Activated naive CD8-positive, alpha-beta T cell (primary cell): Measurements from ENCODE around the gene NECAB3.
A peak's percentile ranks its signal among the peaks of the same experiment; 100 is the strongest.
"Not testable (repeated sequence)": the region's sequence is repeated elsewhere in the genome, so short reads cannot be mapped to it uniquely, and the experiment has no call there.

Experiments
- H3K27ac Mint-ChIP-seq: one replicate; pipeline ENCODE4 v1.8.0; 2021; ENCODE audit warnings: mixed read lengths
- H3K27me3 Mint-ChIP-seq: one replicate; pipeline ENCODE4 v1.8.0; 2021; ENCODE audit warnings: mixed read lengths
- H3K36me3 Mint-ChIP-seq: one replicate; pipeline ENCODE4 v1.8.0; 2021; ENCODE audit warnings: mixed read lengths
- H3K4me1 Mint-ChIP-seq: one replicate; pipeline ENCODE4 v1.8.0; 2021; ENCODE audit warnings: low read depth, mixed read lengths
- H3K4me3 Mint-ChIP-seq: one replicate; pipeline ENCODE4 v1.8.0; 2021; ENCODE audit warnings: mild to moderate bottlenecking, mixed read lengths
- H3K9me3 Mint-ChIP-seq: one replicate; pipeline ENCODE4 v1.8.0; 2021; ENCODE audit warnings: low read depth, mixed read lengths

Gene NECAB3

GRCh38 chr20:33703498-33704137, 29.4 kb upstream of the NECAB3 start:
- Mint-ChIP-seq H3K36me3 (no peaks in the 10 kb centered on the region), H3K4me3 (no peak overlapping the region), H3K27ac (no peak overlapping the region), H3K27me3 (no peaks in the 10 kb centered on the region), H3K4me1 (no peaks in the 10 kb centered on the region), H3K9me3 (no peaks in the 10 kb centered on the region)

GRCh38 chr20:33702861-33703260, 28.6 kb upstream of the NECAB3 start:
- no peaks in the 10 kb centered on the region for H3K36me3 Mint-ChIP-seq
- H3K4me3 Mint-ChIP-seq: no peak overlapping the region
- H3K9me3 Mint-ChIP-seq: no peaks in the 10 kb centered on the region
- no peaks in the 10 kb centered on the region for H3K27me3 Mint-ChIP-seq
- H3K27ac Mint-ChIP-seq: no peak overlapping the region
- H3K4me1 Mint-ChIP-seq: no peaks in the 10 kb centered on the region

- no peak overlapping the region for H3K4me3 Mint-ChIP-seq
- no peaks in the 10 kb centered on the region for H3K36me3 Mint-ChIP-seq
- no peaks in the 10 kb centered on the region for H3K27me3 Mint-ChIP-seq
- no peaks in the 10 kb centered on the region for H3K4me1 Mint-ChIP-seq
- no peaks in the 10 kb centered on the region for H3K9me3 Mint-ChIP-seq
- H3K27ac Mint-ChIP-seq: no peak overlapping the region
Measured at GRCh38 chr20:33701629-33702450, 27.6 kb upstream of the NECAB3 start.

- H3K36me3 Mint-ChIP-seq, H3K9me3 Mint-ChIP-seq, H3K27me3 Mint-ChIP-seq, H3K4me3 Mint-ChIP-seq, H3K27ac Mint-ChIP-seq, H3K4me1 Mint-ChIP-seq: not testable (repeated sequence)
Measured at GRCh38 chr20:33700696-33701441, 26.6 kb upstream of the NECAB3 start.

- H3K9me3 Mint-ChIP-seq, H3K4me1 Mint-ChIP-seq, H3K27ac Mint-ChIP-seq, H3K27me3 Mint-ChIP-seq, H3K36me3 Mint-ChIP-seq, H3K4me3 Mint-ChIP-seq: not testable (repeated sequence)
Measured at GRCh38 chr20:33698966-33699365, 24.7 kb upstream of the NECAB3 start.

- no peaks in the 10 kb centered on the region for H3K27me3 Mint-ChIP-seq
- no peak overlapping the region for H3K27ac Mint-ChIP-seq
- no peaks in the 10 kb centered on the region for H3K4me1 Mint-ChIP-seq
- no peak overlapping the region for H3K4me3 Mint-ChIP-seq
- H3K9me3 Mint-ChIP-seq: no peaks in the 10 kb centered on the region
- no peaks in the 10 kb centered on the region for H3K36me3 Mint-ChIP-seq
Measured at GRCh38 chr20:33697129-33697528, 22.9 kb upstream of the NECAB3 start.

- Mint-ChIP-seq H3K9me3 (no peaks in the 10 kb centered on the region), H3K27ac (no peak overlapping the region)
Measured at GRCh38 chr20:33696448-33696847, 22.2 kb upstream of the NECAB3 start.

GRCh38 chr20:33694639-33695012, 20.4 kb upstream of the NECAB3 start:
- H3K27ac Mint-ChIP-seq: no peak overlapping the region
- no peaks in the 10 kb centered on the region for H3K9me3 Mint-ChIP-seq
- peaks cover 9% of the 10 kb centered on the region for H3K4me1 Mint-ChIP-seq
- H3K36me3 Mint-ChIP-seq: no peaks in the 10 kb centered on the region
- no peaks in the 10 kb centered on the region for H3K27me3 Mint-ChIP-seq
- H3K4me3 Mint-ChIP-seq: no peak overlapping the region

More at GRCh38 chr20:33696448-33696847, 22.2 kb upstream of the NECAB3 start:
- no peak overlapping the region for H3K4me3 Mint-ChIP-seq
- H3K4me1 Mint-ChIP-seq: no peaks in the 10 kb centered on the region
- H3K27me3 Mint-ChIP-seq: no peaks in the 10 kb centered on the region
- no peaks in the 10 kb centered on the region for H3K36me3 Mint-ChIP-seq

GRCh38 chr20:33693741-33694638, 19.8 kb upstream of the NECAB3 start:
- Mint-ChIP-seq H3K9me3 (no peaks in the 10 kb centered on the region), H3K4me3 (no peak overlapping the region), H3K4me1 (peaks cover 15% of the 10 kb centered on the region)

GRCh38 chr20:33693289-33693688, 19.1 kb upstream of the NECAB3 start:
- Mint-ChIP-seq H3K27ac (no peak overlapping the region), H3K27me3 (no peaks in the 10 kb centered on the region), H3K4me1 (peaks cover 22% of the 10 kb centered on the region), H3K36me3 (no peaks in the 10 kb centered on the region), H3K4me3 (no peak overlapping the region), H3K9me3 (no peaks in the 10 kb centered on the region)

More at GRCh38 chr20:33693741-33694638, 19.8 kb upstream of the NECAB3 start:
- H3K27ac Mint-ChIP-seq: no peak overlapping the region
- no peaks in the 10 kb centered on the region for H3K27me3 Mint-ChIP-seq
- H3K36me3 Mint-ChIP-seq: no peaks in the 10 kb centered on the region

GRCh38 chr20:33689973-33690372, 15.7 kb upstream of the NECAB3 start:
- peak overlapping the region; percentile 69 for H3K4me3 Mint-ChIP-seq
- peak overlapping the region; percentile 87 for H3K27ac Mint-ChIP-seq
- H3K9me3 Mint-ChIP-seq: no peaks in the 10 kb centered on the region
- no peaks in the 10 kb centered on the region for H3K27me3 Mint-ChIP-seq
- H3K4me1 Mint-ChIP-seq: peaks cover 45% of the 10 kb centered on the region
- no peaks in the 10 kb centered on the region for H3K36me3 Mint-ChIP-seq

- H3K4me3 Mint-ChIP-seq: peak overlapping the region; percentile 69
- H3K27me3 Mint-ChIP-seq: no peaks in the 10 kb centered on the region
- peaks cover 49% of the 10 kb centered on the region for H3K4me1 Mint-ChIP-seq
- no peaks in the 10 kb centered on the region for H3K36me3 Mint-ChIP-seq
- no peaks in the 10 kb centered on the region for H3K9me3 Mint-ChIP-seq
- peak overlapping the region; percentile 87 for H3K27ac Mint-ChIP-seq
Measured at GRCh38 chr20:33689493-33689892, 15.3 kb upstream of the NECAB3 start.

- H3K27me3 Mint-ChIP-seq: no peaks in the 10 kb centered on the region
- no peak overlapping the region for H3K4me3 Mint-ChIP-seq
- H3K27ac Mint-ChIP-seq: peak overlapping the region; percentile 56
- H3K9me3 Mint-ChIP-seq: no peaks in the 10 kb centered on the region
- H3K36me3 Mint-ChIP-seq: no peaks in the 10 kb centered on the region
- peaks cover 49% of the 10 kb centered on the region for H3K4me1 Mint-ChIP-seq
Measured at GRCh38 chr20:33688938-33689424, 14.8 kb upstream of the NECAB3 start.
